LHCN-M2 (cell line): ENCODE results near the gene HADHB. TPM values are rescaled to one million over a fixed set of nuclear protein-coding genes. Genes with fewer than 3 reads are reported as not detected.
"Not testable (repeated sequence)": the region's sequence is repeated elsewhere in the genome, so short reads cannot be mapped to it uniquely, and the experiment has no call there.

Experiments used
- DNase-seq: peaks from one replicate; pipeline ENCODE4 v3.0.0-alpha.2; 2012; ENCODE audit warnings: low read depth
- total RNA-seq: library from RNA; depleted of rRNA; stranded (reverse); fragments of >200 nt; gene quantifications from 2 replicates; pipeline ENCODE4 v1.2.3, GENCODE V29; 2014; rRNA removed

HADHB gene
- total RNA-seq, 1 experiment from 2014 or later = 118 TPM

DNA sequence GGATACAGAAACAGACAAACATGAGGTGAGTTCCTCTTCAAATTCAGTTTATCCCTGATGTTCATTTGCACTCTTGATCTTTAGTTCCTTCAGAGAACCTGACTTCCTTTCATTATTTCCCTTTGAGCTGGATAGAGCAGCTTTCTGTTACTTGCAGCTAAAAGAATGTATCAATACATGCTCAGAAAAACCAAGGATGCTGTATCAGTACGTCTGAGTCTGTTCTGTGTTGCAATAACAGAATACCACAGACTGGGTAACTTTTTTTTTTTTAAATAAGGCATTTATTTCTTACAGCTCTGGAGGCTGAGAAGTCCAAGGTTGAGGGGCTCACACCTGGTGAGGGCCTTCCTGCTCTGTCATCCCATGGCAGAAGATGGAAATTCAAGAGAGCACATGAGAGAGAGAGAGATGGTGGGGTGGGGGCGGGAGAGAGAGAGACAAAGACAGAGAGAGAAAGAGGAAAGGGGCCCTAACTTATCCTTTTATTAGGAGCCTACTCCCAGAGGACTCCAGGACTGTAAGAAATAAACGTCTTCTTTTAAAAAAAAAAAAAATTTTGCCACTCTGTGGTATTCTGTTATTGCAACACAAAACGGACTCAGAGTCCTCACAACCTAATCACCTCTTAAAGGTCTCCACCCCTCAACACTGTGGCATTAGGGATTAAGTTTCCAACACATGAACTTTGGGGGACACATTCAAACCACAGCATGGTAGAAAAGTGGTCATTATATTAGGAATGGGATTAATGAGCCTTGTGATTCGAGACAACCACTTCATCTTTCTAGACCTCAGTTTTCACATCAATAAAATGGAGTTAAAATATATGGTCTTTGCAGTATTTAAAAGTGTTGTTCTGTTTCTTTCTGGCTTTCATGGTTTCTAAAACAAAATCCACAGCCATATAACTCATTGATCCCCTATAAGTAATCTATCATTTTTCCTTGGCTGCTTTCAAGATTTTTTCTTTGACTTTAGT is 82.8 kb downstream of the HADHB start:
- peak; percentile 32 for DNase-seq

DNA sequence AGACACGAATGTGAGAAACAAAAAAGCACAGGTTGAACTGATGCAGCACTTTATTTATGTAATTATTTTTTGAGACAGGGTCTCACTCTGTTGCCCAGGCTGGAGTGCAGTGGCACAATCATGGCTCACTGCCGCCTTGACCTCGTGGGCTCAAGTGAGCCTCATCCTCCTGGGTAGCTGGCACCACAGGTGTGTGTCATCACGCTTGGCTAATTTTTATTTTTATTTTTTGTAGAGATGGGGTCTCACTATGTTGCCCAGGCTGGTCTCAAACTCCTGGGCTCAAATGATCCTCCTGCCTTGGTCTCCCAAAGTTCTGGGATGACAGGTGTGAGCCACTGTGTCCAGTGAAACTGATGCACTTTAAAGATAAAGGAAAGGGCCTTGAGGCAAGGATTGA is 84.3 kb downstream of the HADHB start:
- DNase-seq = not testable (repeated sequence)

DNA sequence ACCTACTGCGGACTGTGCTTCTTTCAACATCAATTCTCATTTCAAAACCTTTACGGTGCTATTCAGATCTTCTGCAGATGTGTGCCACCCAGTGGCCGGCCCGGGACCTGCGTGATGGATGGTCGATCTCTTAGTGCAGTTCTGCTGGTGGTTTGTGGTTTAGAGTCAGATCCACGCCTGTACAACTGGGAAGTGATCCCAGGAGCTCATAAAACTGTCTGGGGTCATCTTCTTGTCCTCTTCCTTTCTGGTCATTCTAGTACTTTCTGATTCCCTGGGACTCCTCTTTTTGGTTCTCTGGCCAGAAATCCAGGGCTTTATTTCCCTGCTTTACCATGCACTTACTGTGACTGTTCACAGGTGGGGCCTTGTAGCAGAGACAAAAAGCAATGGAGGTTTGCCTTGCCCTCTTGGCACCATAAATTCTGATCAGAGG is 85.4 kb downstream of the HADHB start:
- peak; percentile 79 for DNase-seq

DNA sequence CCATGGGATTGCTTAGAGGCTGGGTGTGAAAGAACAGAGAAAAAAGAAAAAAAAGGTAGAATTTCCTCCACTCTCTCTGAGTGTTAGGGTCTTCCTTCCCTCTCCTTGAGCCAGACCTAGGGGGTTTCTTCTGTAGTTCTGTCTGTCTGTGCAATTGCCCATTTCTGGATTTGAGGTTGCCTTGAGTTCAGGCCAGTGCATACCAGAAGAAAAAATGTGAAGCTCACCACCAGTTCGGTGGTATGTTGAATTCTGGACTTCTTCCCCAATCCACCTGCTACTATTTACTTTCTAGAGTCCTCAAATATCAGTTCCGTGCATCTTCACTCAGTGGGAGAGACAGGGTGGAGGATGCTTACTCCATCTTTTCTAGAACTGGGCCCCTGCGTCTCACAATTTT is 85.9 kb downstream of the HADHB start:
- DNase-seq = no peak

DNA sequence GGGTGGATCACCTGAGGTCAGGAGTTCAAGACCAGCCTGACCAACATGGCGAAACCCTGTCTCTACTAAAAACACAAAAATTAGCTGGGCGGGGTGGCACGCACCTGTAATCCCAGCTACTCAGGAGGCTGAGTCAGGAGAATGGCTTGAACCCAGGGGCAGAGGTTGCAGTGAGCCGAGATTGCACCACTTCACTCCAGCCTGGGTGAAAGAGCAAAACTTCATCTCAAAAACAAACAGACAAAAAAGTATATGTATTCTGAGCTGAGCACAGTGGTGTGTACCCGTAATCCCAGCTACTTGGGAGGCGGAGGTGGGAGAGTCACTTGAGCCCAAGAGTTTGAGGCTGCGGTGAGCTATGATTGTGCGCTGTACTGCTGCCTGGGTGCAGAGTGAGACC is 86.6 kb downstream of the HADHB start:
- not testable (repeated sequence) for DNase-seq

DNA sequence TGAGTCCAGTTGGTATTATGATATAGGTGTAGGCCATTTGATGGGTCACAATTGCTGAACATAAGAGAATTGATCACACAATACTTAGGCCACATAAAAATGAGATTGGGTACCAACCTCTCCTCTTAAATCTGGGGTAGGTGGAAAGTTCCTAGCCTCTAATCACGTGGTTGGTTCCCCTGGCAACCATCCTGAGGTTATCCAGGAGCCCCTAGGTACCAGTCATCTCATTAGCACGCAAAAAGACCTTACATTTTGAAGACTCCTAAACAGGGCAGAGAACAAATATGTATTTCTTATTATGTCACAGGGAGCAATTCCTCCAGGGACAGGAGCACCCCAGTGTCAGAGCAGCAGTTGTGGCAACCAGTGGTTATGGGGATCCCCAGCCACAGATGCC is 88.6 kb downstream of the HADHB start:
- no peak for DNase-seq

DNA sequence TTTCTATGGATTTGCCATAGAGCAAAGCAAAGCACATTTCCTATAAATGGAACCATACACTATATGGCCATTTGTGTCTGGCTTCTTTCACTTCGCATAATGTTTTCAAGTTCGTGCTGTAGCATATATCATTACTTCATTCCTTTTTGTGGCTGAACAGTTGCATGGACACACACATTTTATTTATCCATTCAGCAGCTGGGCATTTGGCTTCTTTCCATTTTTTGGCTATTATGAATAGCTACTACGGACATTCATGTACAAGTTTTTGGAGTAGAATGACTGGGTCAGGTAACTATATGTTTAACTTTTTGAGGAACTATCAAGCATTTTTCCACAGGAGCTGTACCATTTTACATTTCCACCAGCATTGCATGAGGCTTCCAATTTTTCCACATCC is 90.5 kb downstream of the HADHB start:
- DNase-seq = peak; percentile 49

DNA sequence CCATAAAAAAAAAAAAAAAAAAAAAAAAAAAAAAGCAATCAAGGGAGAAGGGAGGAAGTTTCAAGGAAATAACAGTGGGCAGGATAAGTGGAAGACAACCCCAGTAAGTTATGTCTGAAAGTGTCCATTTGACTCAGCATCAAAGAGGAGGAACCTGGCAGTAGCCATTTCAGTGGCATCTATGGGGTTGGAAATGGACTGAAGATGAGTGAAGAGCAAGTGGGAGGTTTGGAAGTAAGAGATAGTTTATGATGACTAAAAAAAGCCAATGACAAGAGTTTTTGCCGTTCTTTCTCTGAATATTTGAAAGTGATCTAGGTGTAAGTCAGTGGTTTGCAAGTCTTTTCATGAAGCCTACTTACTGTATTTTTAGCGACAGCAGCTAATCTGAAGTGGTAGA is 92.0 kb downstream of the HADHB start:
- DNase-seq = no peak

DNA sequence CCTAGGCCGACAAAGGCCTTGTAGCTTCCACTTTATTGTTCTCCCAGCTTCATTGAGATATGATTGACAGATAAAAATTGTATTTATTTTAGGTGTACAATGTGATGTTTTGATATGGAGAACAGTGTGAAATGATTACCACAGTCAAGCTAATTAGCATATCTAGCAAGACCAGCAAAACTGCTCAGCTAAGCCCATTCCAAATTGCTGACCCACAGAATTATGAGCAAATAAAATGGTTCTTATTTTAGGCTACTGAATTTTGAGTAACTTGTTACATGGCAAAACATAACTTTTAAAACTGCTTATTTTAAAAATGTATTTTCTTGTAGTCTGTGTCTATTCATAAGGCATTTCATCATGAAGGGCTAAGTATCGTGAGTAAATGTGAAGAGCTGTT is 92.6 kb downstream of the HADHB start:
- no peak for DNase-seq

Other genes with a start within 250 kb of the HADHB start
- gene RAB10, start 210.9 kb upstream of the HADHB start, total RNA-seq = 124 and 143 TPM in 2 replicates
- gene GAREM2, start 71.9 kb upstream of the HADHB start, total RNA-seq = 1.2 and 1.3 TPM in 2 replicates
- gene HADHA, start 307 bp upstream of the HADHB start, total RNA-seq = 122 and 127 TPM in 2 replicates
- gene SELENOI, start 101.2 kb downstream of the HADHB start, total RNA-seq = 20.8 and 21.8 TPM in 2 replicates
- gene ADGRF3, start 101.8 kb downstream of the HADHB start, total RNA-seq = 0.11 TPM in 1 of 2 replicates, not detected in the other
- gene DRC1, start 157.0 kb downstream of the HADHB start, total RNA-seq = not detected in 2 replicates
- 0.06 and 0.83 TPM in 2 replicates for gene OTOF, start 233.2 kb downstream of the HADHB start, total RNA-seq